ENCODE measurements around the gene RBM24. TPM values are rescaled to one million over a fixed set of nuclear protein-coding genes. Genes with fewer than 3 reads are reported as not detected.
A peak's percentile ranks its signal among the peaks of the same experiment; 100 is the strongest.

Gene RBM24
- total and polyA plus RNA-seq, 2 of the 13 experiments (the other 11 are each of a cell fraction or from before 2014, with no cell fraction given): 1.5 to 14.2 TPM

DNA sequence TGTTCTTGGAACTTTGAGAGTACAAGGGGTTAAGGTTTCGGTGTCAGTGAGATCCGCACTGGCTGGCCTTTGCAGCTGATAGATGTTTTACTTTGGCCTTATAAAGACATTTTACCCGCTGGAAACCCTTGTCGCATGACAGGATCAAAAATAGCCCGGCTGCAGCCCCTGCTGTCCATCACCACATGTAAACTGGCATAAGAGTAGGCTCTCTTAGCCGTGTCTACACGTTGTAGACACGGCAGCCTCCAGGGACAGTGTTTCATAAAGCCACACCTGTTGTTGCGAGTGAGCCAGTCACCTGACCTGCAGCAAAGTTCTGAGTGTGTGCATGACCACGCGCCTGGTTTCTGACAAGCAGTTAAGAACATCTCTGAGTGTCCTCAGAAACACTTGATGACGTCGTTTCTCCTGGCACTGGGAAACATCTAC is 8.5 kb downstream of the RBM24 start:
- CTCF ChIA-PET (ENCODE audit: low intra/inter-chr PET ratio, low total read pairs): no interaction called here
- DNase-seq (ENCODE audit: low spot score): no peak
- Histone ChIP-seq H3K4me3 (replicated peaks in 1 of 3; ENCODE audit: insufficient read depth in 1 of 3, low read depth in 2 of 3, low read length in 3 of 3) (no peak overlapping the region), H3K36me3 (replicated peaks in 1 of 2; ENCODE audit: control insufficient read depth in 1 of 2, insufficient read depth in 2 of 2, low read length in 2 of 2) (no peaks in the 10 kb centered on the region), H3K4me1 (ENCODE audit: insufficient read depth, low read length) (no peaks in the 10 kb centered on the region), H3K27me3 (ENCODE audit: control insufficient read depth in 1 of 2, insufficient read depth in 2 of 2, low read length in 2 of 2) (no peaks in the 10 kb centered on the region), H3K9me3 (ENCODE audit: low read length) (no peaks in the 10 kb centered on the region), H3K27ac (ENCODE audit: extremely low read length, insufficient read depth, low read length) (no peak overlapping the region), H2AFZ (ENCODE audit: low read length) (no peak overlapping the region), H3K4me2 (ENCODE audit: low read depth, low read length) (no peak overlapping the region), H3K9ac (ENCODE audit: insufficient read depth, low read depth, low read length) (no peak overlapping the region), H3K79me2 (ENCODE audit: insufficient read depth, low read length) (no peaks in the 10 kb centered on the region), H4K20me1 (ENCODE audit: insufficient read depth, low read length) (no peaks in the 10 kb centered on the region)
- WGBS (ENCODE audit: low lambda C conversion rate): 91% methylated on average over 12 of the region's 13 CpGs
- ATAC-seq: no peak
- no peak for FAIRE-seq
- intact Hi-C loops (cut with micrococcal nuclease; ENCODE audit: unreplicated experiment): no loop called here
- POLR2A ChIA-PET: no interaction called here
- no peak for TF ChIP-seq ELF4 (CRISPR knock-in tag; IDR thresholded peaks at IDR 0.05; ENCODE audit: borderline replicate concordance)
- no peak for TF ChIP-seq NPAS2 (CRISPR knock-in tag; IDR thresholded peaks at IDR 0.05; ENCODE audit: borderline replicate concordance)
- 0 out of 2 replicates have a peak, but pooled peaks have one; percentile 8 for TF ChIP-seq ATF7 (IDR thresholded peaks at IDR 0.05)
- no peak for TF ChIP-seq ATF7 (CRISPR knock-in tag; IDR thresholded peaks at IDR 0.05)
- TF ChIP-seq FOSL1 (CRISPR knock-in tag; IDR thresholded peaks at IDR 0.05; ENCODE audit: borderline replicate concordance): no peak
- no peak for TF ChIP-seq SKI (IDR thresholded peaks at IDR 0.05; ENCODE audit: partially characterized antibody)
- TF ChIP-seq, protein P1, sequence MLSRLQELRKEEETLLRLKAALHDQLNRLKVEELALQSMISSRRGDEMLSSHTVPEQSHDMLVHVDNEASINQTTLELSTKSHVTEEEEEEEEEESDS (CRISPR knock-in tag; IDR thresholded peaks at IDR 0.05; ENCODE audit: borderline replicate concordance): no peak
- TF ChIP-seq PAF1 (CRISPR knock-in tag; IDR thresholded peaks at IDR 0.05): no peak
- TF ChIP-seq, protein P2, sequence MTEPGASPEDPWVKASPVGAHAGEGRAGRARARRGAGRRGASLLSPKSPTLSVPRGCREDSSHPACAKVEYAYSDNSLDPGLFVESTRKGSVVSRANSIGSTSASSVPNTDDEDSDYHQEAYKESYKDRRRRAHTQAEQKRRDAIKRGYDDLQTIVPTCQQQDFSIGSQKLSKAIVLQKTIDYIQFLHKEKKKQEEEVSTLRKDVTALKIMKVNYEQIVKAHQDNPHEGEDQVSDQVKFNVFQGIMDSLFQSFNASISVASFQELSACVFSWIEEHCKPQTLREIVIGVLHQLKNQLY (CRISPR knock-in tag; IDR thresholded peaks at IDR 0.05): no peak
- no TSS peak for BruUV-seq (replicated peaks)
- in situ Hi-C loops (cut with HindIII; ENCODE audit: extremely low pct_ligation_motif_present, low pct_unique_long_range_greater_than_20kb): no loop called here

GRCh38 chr6:17291778-17292177 is 10.6 kb downstream of the RBM24 start:
- DNase-seq (ENCODE audit: low spot score) (no peak), ATAC-seq (no peak), FAIRE-seq (no peak)
- peak; percentile 21 for TF ChIP-seq HNRNPLL (IDR thresholded peaks at IDR 0.05; ENCODE audit: low read depth, low read length, poor library complexity, severe bottlenecking)
- no peak for TF ChIP-seq YEATS4 (CRISPR knock-in tag; IDR thresholded peaks at IDR 0.05; ENCODE audit: borderline replicate concordance)
- H3K4me3 ChIP-seq (replicated peaks in 1 of 3; ENCODE audit: insufficient read depth in 1 of 3, low read depth in 2 of 3, low read length in 3 of 3): no peak overlapping the region
- WGBS (ENCODE audit: low lambda C conversion rate): 96% methylated on average over 16 of the region's 17 CpGs
- in situ Hi-C loops (cut with HindIII; ENCODE audit: extremely low pct_ligation_motif_present, low pct_unique_long_range_greater_than_20kb) (no loop called here), intact Hi-C loops (cut with micrococcal nuclease; ENCODE audit: unreplicated experiment) (no loop called here)
- no peaks in the 10 kb centered on the region for H3K36me3 ChIP-seq (replicated peaks in 1 of 2; ENCODE audit: control insufficient read depth in 1 of 2, insufficient read depth in 2 of 2, low read length in 2 of 2)
- no peak overlapping the region for H3K4me2 ChIP-seq (ENCODE audit: low read depth, low read length)
- H3K79me2 ChIP-seq (ENCODE audit: insufficient read depth, low read length): no peaks in the 10 kb centered on the region
- H3K9ac ChIP-seq (ENCODE audit: insufficient read depth, low read depth, low read length): no peak overlapping the region
- H3K27ac ChIP-seq (ENCODE audit: extremely low read length, insufficient read depth, low read length): no peak overlapping the region
- no peaks in the 10 kb centered on the region for H3K9me3 ChIP-seq (ENCODE audit: low read length)
- POLR2A ChIA-PET: no interaction called here
- H4K20me1 ChIP-seq (ENCODE audit: insufficient read depth, low read length): no peaks in the 10 kb centered on the region
- CTCF ChIA-PET (ENCODE audit: low intra/inter-chr PET ratio, low total read pairs): no interaction called here
- no TSS peak for BruUV-seq (replicated peaks)
- no peaks in the 10 kb centered on the region for H3K27me3 ChIP-seq (ENCODE audit: control insufficient read depth in 1 of 2, insufficient read depth in 2 of 2, low read length in 2 of 2)
- H2AFZ ChIP-seq (ENCODE audit: low read length): no peak overlapping the region
- no peaks in the 10 kb centered on the region for H3K4me1 ChIP-seq (ENCODE audit: insufficient read depth, low read length)

Data from HepG2 (cell line).